Caco-2 (cell line): Measurements from ENCODE around the gene SYCP2L. TPM values are rescaled to one million over a fixed set of nuclear protein-coding genes. Genes with fewer than 3 reads are reported as not detected.
"Not testable (repeated sequence)": the region's sequence is repeated elsewhere in the genome, so short reads cannot be mapped to it uniquely, and the experiment has no call there.

ENCODE experiments used
- BruUV-seq: library from RNA; stranded (reverse); fragments of 400-500 nt; replicated peaks from 2 replicates; lab custom pipeline; 2021; lab: Mats Ljungman, UMichigan
- CTCF ChIA-PET: fragments of 300-600 bp; sonication (Branson Sonifier 250); formaldehyde crosslinking; loops from one replicate; lab custom pipeline; 2022; ENCODE audit warnings: antibody characterized with exemption; lab: Charles Lee
- POLR2A ChIA-PET: fragments of 300-600 bp; sonication (Branson Sonifier 250); formaldehyde crosslinking; loops from one replicate; lab custom pipeline; 2022; ENCODE audit warnings: antibody characterized with exemption; lab: Charles Lee
- DNase-seq, 2 experiments: peaks; one replicate each; pipeline versions ENCODE4 v3.0.0 to v3.0.0-alpha.2; 2020 to 2022
- H3K27me3 ChIP-seq: replicated peaks from 2 replicates; pipeline ENCODE4 v1.6.0; 2011; ENCODE audit warnings: low read length; ENCODE audit not compliant: control insufficient read depth, insufficient read depth
- H3K36me3 ChIP-seq: 2 replicates; pipeline ENCODE4 v1.5.1; 2011; ENCODE audit warnings: low read length; ENCODE audit not compliant: control insufficient read depth, insufficient read depth
- H3K4me1 ChIP-seq: fragments of 250-450 bp; sonication (Bioruptor Pico); 2 replicates; pipeline ENCODE4 v1.5.1; 2020; ENCODE audit warnings: mild to moderate bottlenecking
- H3K4me3 ChIP-seq: 2 replicates; pipeline ENCODE4 v1.5.1; 2011; ENCODE audit warnings: low read depth, mild to moderate bottlenecking, control low read depth, low read length
- H3K9me3 ChIP-seq: fragments of 250-450 bp; sonication (Bioruptor Pico); 2 replicates; pipeline ENCODE4 v1.5.1; 2020; ENCODE audit warnings: mild to moderate bottlenecking, moderate library complexity
- H3K27ac Mint-ChIP-seq: one replicate; pipeline ENCODE4 v1.8.0; 2022; ENCODE audit warnings: mixed read lengths; ENCODE audit not compliant: unreplicated experiment
- H3K27me3 Mint-ChIP-seq: one replicate; pipeline ENCODE4 v1.8.0; 2022; ENCODE audit warnings: mixed read lengths; ENCODE audit not compliant: insufficient read depth, unreplicated experiment
- H3K36me3 Mint-ChIP-seq: one replicate; pipeline ENCODE4 v1.8.0; 2022; ENCODE audit warnings: mild to moderate bottlenecking, mixed read lengths; ENCODE audit not compliant: insufficient read depth, unreplicated experiment
- H3K4me1 Mint-ChIP-seq: one replicate; pipeline ENCODE4 v1.8.0; 2022; ENCODE audit warnings: low read depth, mixed read lengths; ENCODE audit not compliant: unreplicated experiment
- H3K4me3 Mint-ChIP-seq: one replicate; pipeline ENCODE4 v1.8.0; 2022; ENCODE audit warnings: mild to moderate bottlenecking, moderate library complexity, mixed read lengths; ENCODE audit not compliant: unreplicated experiment
- H3K9me3 Mint-ChIP-seq: one replicate; pipeline ENCODE4 v1.8.0; 2022; ENCODE audit warnings: mixed read lengths; ENCODE audit not compliant: unreplicated experiment
- CTCF ChIP-seq, 2 experiments: fragments of 200-600 bp in 1 of 2; IDR thresholded peaks; 1 replicate in 1 of 2; 2 replicates in 1 of 2; pipeline versions ENCODE4 v1.5.1 to v1.8.0; 2011 to 2022; ENCODE audit warnings: antibody characterized with exemption in 1 of 2, control low read depth in 1 of 2, inconsistent platforms in 1 of 2, low read depth in 1 of 2, low read length in 1 of 2, mild to moderate bottlenecking in 1 of 2, moderate library complexity in 1 of 2; ENCODE audit not compliant: insufficient read depth in 1 of 2, severe bottlenecking in 1 of 2, unreplicated experiment in 1 of 2
- intact Hi-C: fragments of 100-400 bp; cut with micrococcal nuclease; formaldehyde crosslinking; loops from one replicate; pipeline ENCODE4 v1.10.0; 2022; ENCODE audit not compliant: unreplicated experiment
- total RNA-seq: library from RNA; stranded (reverse); gene quantifications from 2 replicates; pipeline ENCODE4 v1.2.3, GENCODE V29; 2022

Gene SYCP2L
- total RNA-seq, 1 experiment from 2014 or later, result 0.20 TPM

DNA sequence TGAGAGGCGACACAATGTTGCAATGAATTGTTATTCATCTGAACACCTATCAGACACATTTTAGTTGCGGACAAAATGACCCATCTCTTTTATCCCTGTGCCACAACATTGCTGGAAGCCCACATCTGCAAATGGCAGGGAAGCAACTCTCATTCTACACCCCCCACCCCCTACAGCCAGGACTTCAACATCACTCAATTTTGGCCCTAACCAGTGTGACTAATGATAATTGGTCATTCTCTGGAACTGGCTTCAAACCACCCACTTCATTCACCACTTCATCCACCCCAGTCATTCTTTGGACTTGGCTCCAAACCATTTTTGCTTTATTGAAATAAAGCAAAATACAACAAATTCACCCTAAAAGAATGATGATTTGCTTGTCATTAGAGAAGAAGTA, 6.5 kb upstream of the SYCP2L start:
- H3K27me3 ChIP-seq, result no peaks in the 10 kb centered on the region
- H3K27ac Mint-ChIP-seq, result no peak overlapping the region
- ChIA-PET POLR2A (no interaction called here), CTCF (no interaction called here)
- no peaks in the 10 kb centered on the region for H3K4me1 Mint-ChIP-seq
- no peaks in the 10 kb centered on the region for H3K9me3 ChIP-seq
- TF ChIP-seq CTCF (IDR thresholded peaks at IDR 0.05; ENCODE audit: insufficient read depth in 1 of 2, low read depth in 1 of 2, low read length in 1 of 2, severe bottlenecking in 1 of 2, unreplicated experiment in 1 of 2), result no peak
- no peak for DNase-seq
- intact Hi-C loops, result no loop called here
- H3K36me3 Mint-ChIP-seq, result no peaks in the 10 kb centered on the region
- no peak overlapping the region for H3K4me3 Mint-ChIP-seq
- no TSS peak for BruUV-seq
- no peaks in the 10 kb centered on the region for H3K36me3 ChIP-seq
- no peaks in the 10 kb centered on the region for H3K4me1 ChIP-seq
- H3K9me3 Mint-ChIP-seq, result no peaks in the 10 kb centered on the region
- no peak overlapping the region for H3K4me3 ChIP-seq
- H3K27me3 Mint-ChIP-seq, result no peaks in the 10 kb centered on the region

DNA sequence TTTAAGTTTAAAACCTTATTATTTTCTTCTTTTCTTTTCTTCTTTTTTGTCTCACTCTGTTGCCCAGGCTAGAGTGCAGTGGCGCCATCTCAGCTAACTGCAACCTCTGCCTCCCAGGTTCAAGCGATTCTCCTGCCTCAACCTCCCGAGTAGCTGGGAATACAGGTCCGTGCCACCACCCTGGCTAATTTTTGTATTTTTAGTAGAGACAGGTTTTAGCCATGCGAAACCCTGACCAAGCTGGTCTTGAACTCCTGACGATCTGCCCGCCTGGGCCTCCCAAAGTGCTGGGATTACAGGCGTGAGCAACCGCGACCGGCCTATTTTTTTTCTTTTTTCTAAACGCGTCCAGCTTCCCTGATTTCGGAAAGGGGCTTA, 4.6 kb upstream of the SYCP2L start:
- H3K36me3 Mint-ChIP-seq, CTCF ChIA-PET, H3K4me3 ChIP-seq, H3K9me3 ChIP-seq, H3K4me3 Mint-ChIP-seq, H3K4me1 ChIP-seq, H3K27ac Mint-ChIP-seq, H3K36me3 ChIP-seq, H3K27me3 ChIP-seq, H3K9me3 Mint-ChIP-seq, H3K4me1 Mint-ChIP-seq, BruUV-seq, DNase-seq, intact Hi-C loops, POLR2A ChIA-PET, H3K27me3 Mint-ChIP-seq: not testable (repeated sequence)

DNA sequence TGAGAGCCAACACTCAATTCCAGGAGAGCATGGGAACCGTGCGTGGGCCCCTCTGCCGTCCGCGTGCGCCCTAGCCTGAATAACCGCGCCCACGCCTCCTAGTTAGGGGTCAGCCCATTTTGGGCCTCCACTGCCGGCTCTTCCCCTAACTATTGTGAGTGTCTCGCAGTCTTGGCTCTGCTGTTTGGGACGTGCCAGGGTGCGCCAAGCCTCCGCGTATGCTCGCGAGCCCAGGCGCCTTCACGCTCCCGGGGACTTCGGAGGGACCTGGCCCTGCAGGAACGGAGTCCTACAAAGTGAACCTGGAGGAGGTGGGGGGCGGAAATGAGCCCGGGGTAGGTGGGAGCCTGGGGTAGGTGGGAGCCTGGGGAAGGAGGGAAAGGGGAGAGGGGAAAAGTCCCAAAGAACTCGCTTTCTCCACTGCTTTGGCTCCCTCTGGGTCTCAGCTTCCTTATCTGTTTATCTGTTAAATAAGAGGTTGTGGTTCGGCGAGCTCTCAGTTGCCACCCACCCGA, 4.1 kb upstream of the SYCP2L start:
- no peaks in the 10 kb centered on the region for H3K36me3 ChIP-seq
- Mint-ChIP-seq H3K27ac (no peak overlapping the region), H3K36me3 (no peaks in the 10 kb centered on the region), H3K27me3 (no peaks in the 10 kb centered on the region), H3K9me3 (no peaks in the 10 kb centered on the region), H3K4me1 (no peaks in the 10 kb centered on the region), H3K4me3 (no peak overlapping the region)
- H3K9me3 ChIP-seq, result no peaks in the 10 kb centered on the region
- no peaks in the 10 kb centered on the region for H3K27me3 ChIP-seq
- no TSS peak for BruUV-seq
- H3K4me3 ChIP-seq, result no peak overlapping the region
- no peak for DNase-seq
- no peak for TF ChIP-seq CTCF (IDR thresholded peaks at IDR 0.05; ENCODE audit: insufficient read depth in 1 of 2, low read depth in 1 of 2, low read length in 1 of 2, severe bottlenecking in 1 of 2, unreplicated experiment in 1 of 2)
- CTCF ChIA-PET, result no interaction called here
- intact Hi-C loops, result no loop called here
- H3K4me1 ChIP-seq, result no peaks in the 10 kb centered on the region
- POLR2A ChIA-PET, result no interaction called here
